ENCODE results near the gene THTPA.
"Not testable (repeated sequence)": the region's sequence is repeated elsewhere in the genome, so short reads cannot be mapped to it uniquely, and the experiment has no call there.

THTPA gene

GRCh38 chr14:23609001-23609400 lies 52.9 kb downstream of the THTPA start:
- no peak for TF ChIP-seq GATA1 (IDR thresholded peaks at IDR 0.05; ENCODE audit: low read depth, low read length)
- no peak for TF ChIP-seq POLR2A (IDR thresholded peaks at IDR 0.05; ENCODE audit: low read length)
- no peak for DNase-seq

DNA sequence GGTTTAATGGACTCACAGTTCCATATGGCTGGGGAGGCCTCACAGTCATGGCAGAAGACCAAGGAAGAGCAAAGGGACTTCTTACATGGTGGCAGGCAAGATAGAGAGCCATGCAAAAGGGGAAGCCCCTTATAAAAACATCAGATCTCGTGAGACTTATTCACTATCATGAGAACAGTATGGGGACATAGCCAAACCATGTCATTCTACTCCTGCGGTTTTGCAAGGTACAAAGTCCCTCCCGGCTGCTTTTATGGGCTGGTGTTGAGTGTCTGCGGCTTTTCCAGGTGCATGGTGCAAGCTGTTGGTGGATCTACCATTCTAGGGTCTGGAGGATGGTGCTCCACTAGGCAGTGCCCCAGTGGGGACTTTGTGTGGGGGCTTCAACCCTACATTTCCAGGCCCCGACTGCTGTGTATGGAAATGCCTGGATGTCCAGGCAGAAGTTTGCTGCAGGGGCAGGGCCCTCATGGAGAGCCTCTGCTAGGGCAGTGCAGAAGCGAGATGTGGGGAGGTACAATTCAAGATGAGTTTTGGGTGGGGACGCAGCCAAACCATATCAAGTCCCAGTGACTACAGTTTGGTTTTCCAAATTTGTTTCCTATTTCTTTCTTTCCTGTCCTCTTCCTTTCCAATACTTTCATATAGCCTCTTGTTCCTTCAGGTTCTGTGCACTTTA lies 53.5 kb downstream of the THTPA start:
- DNase-seq, result not testable (repeated sequence)

Measured in erythroblast (primary cell).